HCT116 (cell line): ENCODE data around the gene NAA50. TPM values are rescaled to one million over a fixed set of nuclear protein-coding genes. Genes with fewer than 3 reads are reported as not detected.

Experiments used
- ATAC-seq: fragments of 200-7000 bp; cut with Tn5 transposase; 2 replicates; pipeline ENCODE4 v1.9.1; 2020; ENCODE audit warnings: mild to moderate bottlenecking, moderate library complexity
- BruUV-seq: library from RNA; stranded (reverse); fragments of 400-500 nt; replicated peaks from 2 replicates; lab custom pipeline; 2021; lab: Mats Ljungman, UMichigan
- CTCF ChIA-PET: fragments of 300-600 bp; sonication (Branson Sonifier 250); formaldehyde crosslinking; loops from one replicate; lab custom pipeline; 2021; ENCODE audit warnings: antibody characterized with exemption; lab: Charles Lee
- POLR2A ChIA-PET: fragments of 300-600, 350-600 bp; sonication (Branson Sonifier 250); formaldehyde crosslinking; loops from one replicate; lab custom pipeline; 2021; ENCODE audit warnings: antibody characterized with exemption; lab: Charles Lee
- RAD21 ChIA-PET, 2 experiments: fragments of 300-600 bp; sonication (Branson Sonifier 250); formaldehyde crosslinking; loops; one replicate each; lab custom pipeline; 2023; ENCODE audit warnings: low total read pairs in 2 of 2; ENCODE audit not compliant: uncharacterized antibody in 2 of 2, unreplicated experiment in 2 of 2, low non-redundant PET in 1 of 2; lab: Charles Lee
- DNase-seq: peaks from one replicate; pipeline ENCODE4 v3.0.0-alpha.2; 2010; ENCODE audit warnings: low read depth, low spot score
- H2AFZ ChIP-seq: fragments of 200-600 bp; shearing (Covaris generic), sonication (generic); 2 replicates; pipeline ENCODE4 v1.6.1; 2017; ENCODE audit warnings: low read depth, mixed run types, mixed read lengths, antibody characterized with exemption, low read length; ENCODE audit not compliant: poor library complexity, severe bottlenecking
- H3K27ac ChIP-seq: 2 replicates; pipeline ENCODE4 v1.5.1; 2012; ENCODE audit warnings: low read depth, low read length
- H3K27me3 ChIP-seq: fragments of 200-600 bp; sonication (generic); 2 replicates; pipeline ENCODE4 v1.6.1; 2016; ENCODE audit warnings: mixed run types, low read length, mixed read lengths; ENCODE audit not compliant: insufficient read depth
- H3K36me3 ChIP-seq, 2 experiments: fragments of 200-500 bp in 1 of 2; fragments of 200-600 bp in 1 of 2; sonication (Bioruptor generic) in 1 of 2; sonication (generic) in 1 of 2; 2 replicates each; pipeline versions ENCODE4 v1.5.1 to v1.6.1; 2014 to 2016; ENCODE audit warnings: low read length in 2 of 2, inconsistent platforms in 1 of 2, mixed read lengths in 1 of 2, mixed run types in 1 of 2; ENCODE audit not compliant: insufficient read depth in 2 of 2, control insufficient read depth in 1 of 2
- H3K4me1 ChIP-seq, 2 experiments: fragments of 200-600 bp in 1 of 2; sonication (generic) in 1 of 2; 2 replicates each; pipeline versions ENCODE4 v1.5.1 to v1.6.1; 2012 to 2017; ENCODE audit warnings: low read length in 2 of 2, inconsistent platforms in 1 of 2, mild to moderate bottlenecking in 1 of 2, mixed read lengths in 1 of 2, mixed run types in 1 of 2, moderate library complexity in 1 of 2; ENCODE audit not compliant: insufficient read depth in 2 of 2, control insufficient read depth in 1 of 2
- H3K4me2 ChIP-seq: fragments of 200-600 bp; sonication (generic); 2 replicates; pipeline ENCODE4 v1.6.1; 2017; ENCODE audit warnings: mixed run types, low read length, mixed read lengths
- H3K4me3 ChIP-seq, 2 experiments: fragments of 200-600 bp in 1 of 2; sonication (generic) in 1 of 2; replicated peaks in 1 of 2; 2 replicates each; pipeline ENCODE4 v1.5.1; 2011 to 2016; ENCODE audit warnings: low read length in 2 of 2, control low read depth in 1 of 2, low read depth in 1 of 2, mild to moderate bottlenecking in 1 of 2, mixed read lengths in 1 of 2, mixed run types in 1 of 2
- H3K79me2 ChIP-seq: fragments of 200-600 bp; sonication (generic); 2 replicates; pipeline ENCODE4 v1.6.1; 2017; ENCODE audit warnings: mild to moderate bottlenecking, mixed run types, low read length, moderate library complexity, mixed read lengths; ENCODE audit not compliant: insufficient read depth
- H3K9ac ChIP-seq: fragments of 200-600 bp; sonication (generic); 2 replicates; pipeline ENCODE4 v1.6.1; 2016; ENCODE audit warnings: low read length, mixed read lengths
- H3K9me2 ChIP-seq: fragments of 200-600 bp; sonication (generic), shearing (Covaris generic); 2 replicates; pipeline ENCODE4 v1.6.1; 2017; ENCODE audit warnings: mixed run types, mild to moderate bottlenecking, moderate library complexity; ENCODE audit not compliant: insufficient read depth
- H3K9me3 ChIP-seq, 2 experiments: fragments of 200-500 bp in 1 of 2; fragments of 200-600 bp in 1 of 2; sonication (Bioruptor generic) in 1 of 2; sonication (generic) in 1 of 2; 2 replicates each; pipeline ENCODE4 v1.6.1; 2014 to 2017; ENCODE audit warnings: low read length in 2 of 2, mixed read lengths in 2 of 2, inconsistent platforms in 1 of 2, low read depth in 1 of 2, mild to moderate bottlenecking in 1 of 2, mixed run types in 1 of 2, moderate library complexity in 1 of 2; ENCODE audit not compliant: control insufficient read depth in 1 of 2, insufficient read depth in 1 of 2
- H4K20me1 ChIP-seq: fragments of 200-600 bp; sonication (generic), shearing (Covaris generic); 2 replicates; pipeline ENCODE4 v1.6.1; 2017; ENCODE audit warnings: mixed run types, mild to moderate bottlenecking, moderate library complexity; ENCODE audit not compliant: insufficient read depth
- CEBPB ChIP-seq: IDR thresholded peaks from 2 replicates; pipeline ENCODE4 v1.6.1; 2012; ENCODE audit warnings: low read depth
- JUND ChIP-seq: IDR thresholded peaks from 2 replicates; pipeline ENCODE4 v1.6.1; 2012
- RAD21 ChIP-seq: IDR thresholded peaks from 2 replicates; pipeline ENCODE4 v1.6.1; 2012; ENCODE audit warnings: low read depth, mild to moderate bottlenecking
- SP1 ChIP-seq: IDR thresholded peaks from 2 replicates; pipeline ENCODE4 v1.6.1; 2012; ENCODE audit warnings: low read depth
- ZNF274 ChIP-seq: fragments of 200-500 bp; sonication (Bioruptor generic); IDR thresholded peaks from 2 replicates; pipeline ENCODE4 v1.6.1; 2014; ENCODE audit warnings: mild to moderate bottlenecking, low read depth, low read length, inconsistent platforms
- intact Hi-C: fragments of 100-400 bp; cut with micrococcal nuclease; formaldehyde crosslinking; loops from 2 replicates; pipeline ENCODE4 v1.10.0; 2022
- total RNA-seq: library from RNA; stranded (reverse); gene quantifications from one replicate; pipeline ENCODE4 v1.2.1, GENCODE V29; 2021; ENCODE audit not compliant: unreplicated experiment
- TF ChIP-seq, protein P1 (sequence below): IDR thresholded peaks from 2 replicates; pipeline ENCODE4 v1.6.1; 2012; ENCODE audit warnings: low read depth
- TF ChIP-seq, protein P2 (sequence below): IDR thresholded peaks from 2 replicates; pipeline ENCODE4 v1.6.1; 2012

Gene NAA50
- total RNA-seq, 1 experiment from 2014 or later, result 233 TPM

DNA sequence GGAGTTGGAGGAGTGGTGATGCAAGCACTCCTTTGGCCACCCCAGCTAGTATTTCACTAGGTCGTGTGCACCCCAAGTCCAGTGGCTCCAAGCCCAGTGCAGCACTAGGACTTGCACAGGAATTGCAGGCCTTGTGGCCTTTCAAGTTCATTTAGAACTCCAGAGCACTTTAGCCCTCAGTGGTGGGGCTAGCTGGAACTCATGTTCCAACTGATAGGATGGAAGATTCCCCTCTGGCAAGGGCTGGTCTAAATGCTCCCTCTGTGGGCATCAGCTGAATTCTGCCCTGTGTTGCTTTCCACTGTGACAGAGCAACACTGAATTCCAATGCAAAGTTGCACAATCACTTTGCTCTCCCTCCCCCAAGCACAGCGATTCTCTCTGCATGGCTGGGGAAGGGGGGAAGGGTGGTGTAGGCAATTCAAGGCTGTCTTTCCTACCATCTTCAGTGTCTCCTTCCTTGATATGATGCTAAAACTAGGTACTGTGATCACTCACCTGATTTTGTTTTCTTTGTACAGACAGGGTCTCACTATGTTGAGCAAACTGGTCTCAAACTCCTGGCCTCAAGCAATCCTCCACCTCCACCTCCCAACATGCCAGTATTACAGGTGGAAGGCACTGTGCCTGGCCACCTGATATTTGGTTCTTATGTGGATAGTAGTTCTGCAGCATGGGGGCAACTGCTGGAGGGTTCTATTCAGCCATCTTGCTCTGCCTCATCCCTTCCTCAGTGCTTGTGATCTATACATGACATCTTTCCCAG is 59.9 kb downstream of the NAA50 start:
- H3K9me2 ChIP-seq, result no peaks in the 10 kb centered on the region
- no peak for TF ChIP-seq CEBPB
- TF ChIP-seq SP1, result no peak
- no peak for TF ChIP-seq RAD21
- TF ChIP-seq, protein P1, sequence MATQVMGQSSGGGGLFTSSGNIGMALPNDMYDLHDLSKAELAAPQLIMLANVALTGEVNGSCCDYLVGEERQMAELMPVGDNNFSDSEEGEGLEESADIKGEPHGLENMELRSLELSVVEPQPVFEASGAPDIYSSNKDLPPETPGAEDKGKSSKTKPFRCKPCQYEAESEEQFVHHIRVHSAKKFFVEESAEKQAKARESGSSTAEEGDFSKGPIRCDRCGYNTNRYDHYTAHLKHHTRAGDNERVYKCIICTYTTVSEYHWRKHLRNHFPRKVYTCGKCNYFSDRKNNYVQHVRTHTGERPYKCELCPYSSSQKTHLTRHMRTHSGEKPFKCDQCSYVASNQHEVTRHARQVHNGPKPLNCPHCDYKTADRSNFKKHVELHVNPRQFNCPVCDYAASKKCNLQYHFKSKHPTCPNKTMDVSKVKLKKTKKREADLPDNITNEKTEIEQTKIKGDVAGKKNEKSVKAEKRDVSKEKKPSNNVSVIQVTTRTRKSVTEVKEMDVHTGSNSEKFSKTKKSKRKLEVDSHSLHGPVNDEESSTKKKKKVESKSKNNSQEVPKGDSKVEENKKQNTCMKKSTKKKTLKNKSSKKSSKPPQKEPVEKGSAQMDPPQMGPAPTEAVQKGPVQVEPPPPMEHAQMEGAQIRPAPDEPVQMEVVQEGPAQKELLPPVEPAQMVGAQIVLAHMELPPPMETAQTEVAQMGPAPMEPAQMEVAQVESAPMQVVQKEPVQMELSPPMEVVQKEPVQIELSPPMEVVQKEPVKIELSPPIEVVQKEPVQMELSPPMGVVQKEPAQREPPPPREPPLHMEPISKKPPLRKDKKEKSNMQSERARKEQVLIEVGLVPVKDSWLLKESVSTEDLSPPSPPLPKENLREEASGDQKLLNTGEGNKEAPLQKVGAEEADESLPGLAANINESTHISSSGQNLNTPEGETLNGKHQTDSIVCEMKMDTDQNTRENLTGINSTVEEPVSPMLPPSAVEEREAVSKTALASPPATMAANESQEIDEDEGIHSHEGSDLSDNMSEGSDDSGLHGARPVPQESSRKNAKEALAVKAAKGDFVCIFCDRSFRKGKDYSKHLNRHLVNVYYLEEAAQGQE, result no peak
- TF ChIP-seq, all 23 proteins: peak for 0
- Histone ChIP-seq H3K36me3 (no peaks in the 10 kb centered on the region), H2AFZ (no peak overlapping the region), H3K27ac (no peak overlapping the region), H3K9ac (no peak overlapping the region), H3K9me3 (no peaks in the 10 kb centered on the region), H3K4me3 (no peak overlapping the region), H3K27me3 (no peaks in the 10 kb centered on the region), H3K4me2 (no peak overlapping the region), H4K20me1 (no peaks in the 10 kb centered on the region), H3K79me2 (no peaks in the 10 kb centered on the region; the same call in 1 of the 2 replicates), H3K4me1 (no peaks in the 10 kb centered on the region)
- ATAC-seq (no peak), DNase-seq (no peak)
- no TSS peak for BruUV-seq
- intact Hi-C loops, result no loop called here
- POLR2A ChIA-PET, result no interaction called here
- RAD21 ChIA-PET, result no interaction called here
- CTCF ChIA-PET, result no interaction called here

DNA sequence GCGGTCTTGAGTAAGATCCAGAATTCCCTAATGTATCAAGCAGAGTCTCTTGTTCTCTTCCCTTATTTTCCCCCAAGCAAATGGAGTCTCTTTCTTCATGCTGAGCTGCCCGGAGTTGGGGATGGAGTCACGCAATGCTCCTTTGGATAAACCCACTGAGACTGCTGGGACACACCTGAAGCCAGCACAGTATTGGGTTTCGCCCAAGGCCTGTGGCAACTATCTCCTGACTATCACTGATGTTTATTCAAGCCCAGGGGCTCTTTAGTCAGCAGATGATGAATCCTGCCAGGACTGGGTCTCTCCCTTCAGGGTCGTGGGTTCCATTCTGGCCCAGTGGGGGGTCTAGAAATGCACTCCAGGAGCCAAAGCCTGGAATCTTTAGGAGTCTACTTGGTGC is 60.9 kb downstream of the NAA50 start:
- CTCF ChIA-PET, result no interaction called here
- no peaks in the 10 kb centered on the region for H3K4me1 ChIP-seq
- no peaks in the 10 kb centered on the region; the same call in 1 of the 2 replicates for H3K79me2 ChIP-seq
- no peak overlapping the region for H3K4me2 ChIP-seq
- H3K9me3 ChIP-seq, result no peaks in the 10 kb centered on the region
- RAD21 ChIA-PET, result no interaction called here
- ATAC-seq (no peak), DNase-seq (no peak)
- no peaks in the 10 kb centered on the region for H3K27me3 ChIP-seq
- no peak overlapping the region for H2AFZ ChIP-seq
- no TSS peak for BruUV-seq
- intact Hi-C loops, result no loop called here
- TF ChIP-seq ZNF274, result no peak
- no peak for TF ChIP-seq RAD21
- TF ChIP-seq, protein P2, sequence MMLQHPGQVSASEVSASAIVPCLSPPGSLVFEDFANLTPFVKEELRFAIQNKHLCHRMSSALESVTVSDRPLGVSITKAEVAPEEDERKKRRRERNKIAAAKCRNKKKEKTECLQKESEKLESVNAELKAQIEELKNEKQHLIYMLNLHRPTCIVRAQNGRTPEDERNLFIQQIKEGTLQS, result no peak
- TF ChIP-seq JUND, result no peak
- H3K36me3 ChIP-seq, result no peaks in the 10 kb centered on the region
- POLR2A ChIA-PET, result no interaction called here
- H3K4me3 ChIP-seq, result no peak overlapping the region
- H3K9me2 ChIP-seq, result no peaks in the 10 kb centered on the region
- H4K20me1 ChIP-seq, result no peaks in the 10 kb centered on the region
- H3K9ac ChIP-seq, result no peak overlapping the region
- no peak overlapping the region for H3K27ac ChIP-seq
